ENCODE results near the gene IFNGR2.

GRCh38 chr21:33369586-33369985 is 33.6 kb upstream of the IFNGR2 start:
- TF ChIP-seq CTCF (conservative IDR thresholded peaks at IDR 0.05; ENCODE audit: low read depth, low read length), result no peak
- TF ChIP-seq POLR2A (IDR thresholded peaks at IDR 0.05; ENCODE audit: low read depth, low read length), result no peak
- no peak for TF ChIP-seq CHD1 (IDR thresholded peaks at IDR 0.05; ENCODE audit: low read depth, low read length)
